SJCRH30 (cell line): ENCODE data around the gene DPP10. TPM values are rescaled to one million over a fixed set of nuclear protein-coding genes. Genes with fewer than 3 reads are reported as not detected.

Source experiments
- DNase-seq, 2 experiments: peaks; one replicate each; pipeline ENCODE4 v3.0.0-alpha.2; 2015 to 2020
- H3K27ac ChIP-seq: fragments of 250-450 bp; sonication (Bioruptor Pico); 2 replicates; pipeline ENCODE4 v1.5.1; 2020; ENCODE audit warnings: mild to moderate bottlenecking, moderate library complexity
- H3K27me3 ChIP-seq: fragments of 250-450 bp; sonication (Bioruptor Pico); 2 replicates; pipeline ENCODE4 v1.5.1; 2020; ENCODE audit warnings: mild to moderate bottlenecking, moderate library complexity
- H3K36me3 ChIP-seq: fragments of 250-450 bp; sonication (Bioruptor Pico); 2 replicates; pipeline ENCODE4 v1.5.1; 2020; ENCODE audit warnings: mild to moderate bottlenecking, moderate library complexity
- H3K4me1 ChIP-seq: fragments of 250-450 bp; sonication (Bioruptor Pico); 2 replicates; pipeline ENCODE4 v1.5.1; 2020; ENCODE audit warnings: mild to moderate bottlenecking, moderate library complexity
- H3K4me3 ChIP-seq: fragments of 250-450 bp; sonication (Bioruptor Pico); 2 replicates; pipeline ENCODE4 v1.5.1; 2020; ENCODE audit warnings: mild to moderate bottlenecking, moderate library complexity
- H3K9me3 ChIP-seq: fragments of 250-450 bp; sonication (Bioruptor Pico); replicated peaks from 2 replicates; pipeline ENCODE4 v1.5.1; 2020; ENCODE audit warnings: mild to moderate bottlenecking, moderate library complexity
- total RNA-seq: library from RNA; depleted of rRNA; stranded (reverse); fragments of >200 nt; shearing (Covaris generic); gene quantifications from 2 replicates; pipeline ENCODE4 v1.2.3, GENCODE V29; 2014

Gene DPP10
- total RNA-seq, 1 experiment from 2014 or later = not detected

DNA sequence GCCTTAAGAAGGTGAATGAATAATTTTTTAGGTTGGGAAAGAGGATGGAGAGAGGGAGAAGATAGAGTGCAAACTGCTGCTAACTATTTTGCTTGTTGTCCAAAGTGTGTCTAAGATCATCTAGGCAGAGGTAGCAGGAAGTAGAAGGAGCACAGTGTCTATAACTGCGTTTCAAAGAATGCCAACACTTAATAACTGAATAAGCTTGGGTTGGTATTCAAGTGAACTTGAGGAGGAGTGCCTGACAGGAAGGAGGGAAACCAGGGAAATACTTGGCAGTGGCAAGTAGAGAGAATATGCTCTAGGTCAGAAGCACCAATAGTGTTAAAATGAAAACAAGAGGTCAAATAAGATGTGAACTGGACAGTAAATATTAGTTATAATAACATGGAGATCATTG is 155.9 kb downstream of the DPP10 start:
- no peaks in the 10 kb centered on the region for H3K9me3 ChIP-seq
- no peak overlapping the region for H3K4me3 ChIP-seq
- H3K4me1 ChIP-seq = no peaks in the 10 kb centered on the region
- no peaks in the 10 kb centered on the region for H3K36me3 ChIP-seq
- no peaks in the 10 kb centered on the region for H3K27me3 ChIP-seq
- DNase-seq = no peak
- no peak overlapping the region for H3K27ac ChIP-seq

DNA sequence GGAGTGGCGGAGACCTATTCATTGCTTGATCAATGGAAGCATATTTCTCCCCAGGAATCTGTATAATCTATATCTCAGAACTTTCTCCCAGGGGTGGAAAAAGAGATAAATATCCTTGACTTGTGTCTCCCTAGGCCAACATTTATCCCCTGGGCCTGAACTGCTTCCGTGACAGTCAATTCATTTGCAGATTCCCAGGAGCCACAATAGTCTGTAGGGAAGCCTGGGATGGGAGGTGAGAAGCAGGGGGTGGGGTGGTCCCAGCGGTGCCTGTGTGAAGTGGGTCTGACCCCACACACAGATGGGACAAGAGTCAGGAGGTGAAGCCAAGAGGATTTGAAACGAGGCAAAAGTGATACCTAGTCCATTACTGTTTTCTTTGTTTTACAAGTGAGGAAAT is 166.8 kb downstream of the DPP10 start:
- H3K4me3 ChIP-seq = no peak overlapping the region
- no peaks in the 10 kb centered on the region for H3K9me3 ChIP-seq
- H3K27ac ChIP-seq = no peak overlapping the region
- no peaks in the 10 kb centered on the region for H3K36me3 ChIP-seq
- DNase-seq = no peak
- no peaks in the 10 kb centered on the region for H3K27me3 ChIP-seq
- no peaks in the 10 kb centered on the region for H3K4me1 ChIP-seq

DNA sequence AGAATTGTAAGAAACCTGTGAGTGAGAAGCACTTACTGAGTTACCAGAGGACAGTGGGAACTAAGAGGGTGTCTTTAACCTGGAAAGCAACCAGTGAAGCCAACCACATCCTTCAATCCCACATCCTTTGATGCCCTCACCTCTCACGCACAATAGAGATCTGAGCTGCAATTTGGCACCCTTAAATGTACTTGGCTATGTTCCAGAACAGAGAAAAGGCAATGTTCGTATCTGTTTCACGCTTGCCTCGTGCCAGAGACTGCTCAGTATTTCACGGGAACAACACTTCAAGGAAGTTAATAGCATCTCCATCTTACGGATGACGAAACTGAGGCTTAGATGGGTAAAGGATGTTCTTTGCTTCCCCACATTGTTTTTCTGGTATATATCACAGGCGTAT is 167.4 kb downstream of the DPP10 start:
- H3K27me3 ChIP-seq = no peaks in the 10 kb centered on the region
- no peak for DNase-seq
- H3K9me3 ChIP-seq = no peaks in the 10 kb centered on the region

DNA sequence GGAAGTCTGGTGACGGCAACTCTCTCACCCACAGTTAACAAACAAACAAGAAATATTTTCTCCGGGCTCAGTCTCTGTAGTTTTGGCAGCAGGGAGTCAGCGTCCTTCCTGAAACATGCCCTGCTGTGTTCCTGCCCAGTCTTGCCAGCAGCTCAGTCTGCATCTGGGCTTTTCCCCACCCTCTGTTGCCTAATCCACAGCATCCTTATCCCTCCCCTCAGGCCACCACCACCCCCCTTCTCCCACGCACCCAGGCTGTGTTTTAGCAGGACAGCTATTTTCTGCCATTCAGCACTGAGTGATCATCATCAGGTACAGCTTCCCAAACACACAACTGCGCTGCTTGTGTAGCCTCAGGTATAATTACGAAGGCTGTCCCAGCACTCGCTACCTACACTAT is 168.2 kb downstream of the DPP10 start:
- H3K4me1 ChIP-seq = no peaks in the 10 kb centered on the region
- H3K36me3 ChIP-seq = no peaks in the 10 kb centered on the region
- DNase-seq = no peak
- H3K4me3 ChIP-seq = no peak overlapping the region
- H3K27ac ChIP-seq = no peak overlapping the region
- no peaks in the 10 kb centered on the region for H3K9me3 ChIP-seq
- H3K27me3 ChIP-seq = no peaks in the 10 kb centered on the region

More for the DNA sequence above, 167.4 kb downstream of the DPP10 start:
- H3K4me1 ChIP-seq = no peaks in the 10 kb centered on the region
- no peaks in the 10 kb centered on the region for H3K36me3 ChIP-seq
- no peak overlapping the region for H3K27ac ChIP-seq
- no peak overlapping the region for H3K4me3 ChIP-seq

DNA sequence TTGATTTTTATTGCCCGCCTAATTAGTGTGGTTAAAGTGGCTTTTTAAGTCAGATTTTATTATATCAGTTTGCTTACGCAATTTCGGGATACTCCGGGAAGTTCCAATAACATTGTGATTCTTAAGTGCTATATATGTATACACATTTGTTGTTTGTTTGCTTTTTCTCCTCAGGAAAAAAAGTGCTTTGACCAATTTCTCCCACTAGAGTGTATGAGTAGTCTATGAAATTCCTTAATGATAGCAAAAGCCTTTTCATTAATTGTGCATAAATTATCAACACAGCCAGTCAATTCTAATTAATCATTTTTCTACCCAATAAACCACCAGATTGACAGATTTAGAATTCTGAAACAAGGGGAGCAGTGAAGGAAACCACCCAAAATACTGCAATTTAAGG is 172.2 kb downstream of the DPP10 start:
- Histone ChIP-seq H3K27ac (no peak overlapping the region), H3K27me3 (no peaks in the 10 kb centered on the region), H3K4me1 (no peaks in the 10 kb centered on the region), H3K9me3 (no peaks in the 10 kb centered on the region), H3K4me3 (no peak overlapping the region), H3K36me3 (no peaks in the 10 kb centered on the region)
- DNase-seq = no peak

DNA sequence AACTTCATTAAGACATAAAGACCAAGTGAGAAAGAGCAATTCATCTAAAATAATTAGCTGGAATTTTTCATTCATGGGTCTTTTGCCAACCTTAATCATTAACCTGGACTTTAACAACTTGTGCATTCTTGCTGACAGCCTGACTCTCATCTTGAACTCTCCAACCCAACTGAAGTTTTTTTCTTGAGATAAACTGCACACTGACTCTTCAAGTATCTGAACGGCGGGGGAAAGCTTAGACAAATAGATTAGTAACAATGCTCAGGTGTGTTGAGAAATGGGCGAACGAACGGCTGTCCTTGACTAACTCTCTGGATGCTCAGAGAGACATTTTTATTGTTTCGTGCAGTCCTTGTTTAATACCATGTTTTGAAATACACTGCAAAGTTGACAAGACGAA is 186.0 kb downstream of the DPP10 start:
- H3K4me1 ChIP-seq = no peaks in the 10 kb centered on the region
- no peaks in the 10 kb centered on the region for H3K27me3 ChIP-seq
- DNase-seq = no peak
- no peak overlapping the region for H3K4me3 ChIP-seq
- H3K36me3 ChIP-seq = no peaks in the 10 kb centered on the region
- H3K9me3 ChIP-seq = no peaks in the 10 kb centered on the region
- no peak overlapping the region for H3K27ac ChIP-seq

DNA sequence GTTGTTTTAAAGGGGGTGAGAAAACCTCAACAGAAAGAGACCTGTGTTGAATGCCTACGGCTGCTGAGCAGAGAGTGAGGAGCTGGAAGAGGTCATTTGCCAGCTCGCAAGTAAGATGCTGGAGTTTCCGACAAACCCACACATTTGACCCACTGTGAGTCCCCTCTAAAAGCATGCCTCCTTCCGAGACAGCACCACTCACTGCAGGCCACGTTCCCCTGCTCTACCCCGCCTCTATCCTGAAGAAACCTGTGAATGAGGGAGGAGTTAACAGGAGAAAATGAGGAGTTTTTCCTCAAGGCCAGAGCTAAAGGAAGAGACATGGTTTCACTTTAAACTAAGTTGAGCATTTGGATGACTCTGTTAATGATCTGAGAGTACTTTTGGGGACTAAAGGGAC is 188.7 kb downstream of the DPP10 start:
- Histone ChIP-seq H3K4me1 (no peaks in the 10 kb centered on the region), H3K27ac (no peak overlapping the region), H3K36me3 (no peaks in the 10 kb centered on the region), H3K27me3 (no peaks in the 10 kb centered on the region), H3K9me3 (no peaks in the 10 kb centered on the region), H3K4me3 (no peak overlapping the region)
- no peak for DNase-seq

DNA sequence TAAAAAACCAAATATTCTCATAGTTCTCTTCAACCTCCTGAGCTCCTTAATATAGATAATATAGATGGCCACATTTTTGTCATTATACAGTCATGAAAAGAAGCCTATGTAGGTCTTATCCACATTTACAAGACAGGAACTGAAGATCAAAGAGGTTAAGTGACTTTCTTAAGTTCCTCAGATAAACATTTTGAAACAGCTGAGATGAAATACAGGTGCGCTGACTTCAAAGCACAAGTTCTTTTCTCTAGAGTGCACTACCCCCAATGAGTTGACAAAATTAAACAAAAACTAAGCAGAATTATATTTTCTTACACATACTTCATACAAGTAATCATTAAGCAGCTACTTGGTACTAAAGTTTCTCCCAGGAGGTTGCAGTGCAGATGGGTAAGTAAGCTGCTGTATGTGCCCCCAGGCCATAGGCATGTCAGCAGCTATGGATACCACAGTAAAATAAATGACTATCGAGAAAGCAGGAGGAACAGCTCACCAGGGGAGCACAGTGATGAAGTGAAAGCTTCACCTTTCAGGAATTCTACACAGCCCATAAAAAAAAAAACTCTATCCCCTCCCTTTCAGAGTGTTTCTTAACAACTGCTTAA is 199.8 kb downstream of the DPP10 start:
- H3K36me3 ChIP-seq = no peaks in the 10 kb centered on the region
- no peak for DNase-seq
- no peaks in the 10 kb centered on the region for H3K4me1 ChIP-seq

DNA sequence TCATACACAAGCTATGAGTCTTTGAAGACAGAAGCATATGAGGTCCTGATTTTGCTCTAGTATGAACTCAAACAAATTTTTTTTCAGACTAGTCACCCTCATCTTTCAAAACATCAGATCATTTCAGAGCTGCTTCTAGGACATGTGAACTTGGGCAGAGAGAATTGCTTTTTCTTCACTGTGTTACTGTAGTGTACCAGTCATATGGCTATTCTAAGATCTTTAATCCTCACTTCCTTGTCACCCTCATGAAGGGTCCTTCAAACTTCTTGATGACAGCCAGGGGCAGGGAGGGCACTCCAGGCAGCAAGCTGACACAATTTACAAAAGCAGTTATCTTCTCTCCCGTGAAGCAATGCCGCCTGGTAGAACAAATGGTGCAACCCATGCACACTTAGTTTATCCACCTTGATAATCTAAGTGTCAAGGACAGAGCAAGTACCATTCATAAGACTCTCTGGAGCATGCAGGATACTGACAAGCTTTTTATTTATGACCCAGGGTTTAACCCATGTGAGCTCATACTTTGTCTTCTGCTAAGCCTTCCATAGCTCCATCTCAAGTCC is 200.6 kb downstream of the DPP10 start:
- no peak overlapping the region for H3K4me3 ChIP-seq
- DNase-seq = no peak
- no peaks in the 10 kb centered on the region for H3K36me3 ChIP-seq
- H3K9me3 ChIP-seq = no peaks in the 10 kb centered on the region; the same call in 1 of the 2 replicates
- no peaks in the 10 kb centered on the region for H3K27me3 ChIP-seq
- no peaks in the 10 kb centered on the region for H3K4me1 ChIP-seq
- H3K27ac ChIP-seq = no peak overlapping the region

More for the DNA sequence above, 199.8 kb downstream of the DPP10 start:
- no peaks in the 10 kb centered on the region; the same call in 1 of the 2 replicates for H3K9me3 ChIP-seq
- no peak overlapping the region for H3K4me3 ChIP-seq
- H3K27ac ChIP-seq = no peak overlapping the region
- H3K27me3 ChIP-seq = no peaks in the 10 kb centered on the region

DNA sequence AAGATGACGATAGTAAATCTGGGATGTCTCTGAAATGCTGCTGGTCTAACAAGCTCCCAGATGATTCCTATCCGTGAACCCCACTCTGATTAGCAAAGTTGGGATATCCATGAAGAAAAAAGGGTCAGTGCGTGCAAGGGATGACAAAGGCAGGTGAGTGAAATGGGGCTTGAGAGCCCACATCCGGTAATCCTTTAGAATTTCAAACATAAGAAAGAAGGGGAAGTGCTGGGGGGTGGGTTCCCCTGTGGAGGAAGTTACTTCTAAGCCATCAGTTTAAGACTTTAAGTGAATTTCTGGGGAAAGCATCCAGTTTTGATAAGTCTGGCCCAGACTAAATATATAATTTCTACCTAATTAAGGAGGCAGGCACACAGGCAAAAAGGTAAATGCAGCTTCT is 209.5 kb downstream of the DPP10 start:
- Histone ChIP-seq H3K36me3 (no peaks in the 10 kb centered on the region), H3K27me3 (no peaks in the 10 kb centered on the region; the same call in 1 of the 2 replicates), H3K27ac (no peak overlapping the region), H3K4me1 (no peaks in the 10 kb centered on the region), H3K9me3 (no peaks in the 10 kb centered on the region), H3K4me3 (no peak overlapping the region)
- DNase-seq = no peak

DNA sequence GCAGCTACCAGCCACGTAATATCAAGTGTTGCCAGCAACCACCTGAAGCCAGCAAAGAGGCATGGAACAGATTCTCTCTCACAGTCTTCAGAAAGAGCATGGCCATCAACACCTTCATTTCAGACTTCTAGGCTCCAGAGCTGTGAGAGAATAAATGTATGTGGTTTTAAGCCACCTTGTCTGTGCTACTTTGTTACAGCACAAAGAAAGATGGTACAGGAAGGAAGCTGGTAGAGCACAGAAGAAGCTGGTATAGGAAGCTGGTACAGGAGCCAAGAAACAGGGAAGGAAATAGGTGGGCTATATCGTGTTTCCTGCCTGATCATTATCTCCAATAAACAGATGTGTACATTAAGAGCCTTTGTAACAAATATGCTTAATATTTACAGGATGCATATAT is 217.4 kb downstream of the DPP10 start:
- H3K4me1 ChIP-seq = no peaks in the 10 kb centered on the region
- H3K36me3 ChIP-seq = no peaks in the 10 kb centered on the region
- no peaks in the 10 kb centered on the region for H3K9me3 ChIP-seq
- DNase-seq = no peak
- H3K27me3 ChIP-seq = no peaks in the 10 kb centered on the region; the same call in 1 of the 2 replicates
- no peak overlapping the region for H3K4me3 ChIP-seq
- no peak overlapping the region for H3K27ac ChIP-seq

DNA sequence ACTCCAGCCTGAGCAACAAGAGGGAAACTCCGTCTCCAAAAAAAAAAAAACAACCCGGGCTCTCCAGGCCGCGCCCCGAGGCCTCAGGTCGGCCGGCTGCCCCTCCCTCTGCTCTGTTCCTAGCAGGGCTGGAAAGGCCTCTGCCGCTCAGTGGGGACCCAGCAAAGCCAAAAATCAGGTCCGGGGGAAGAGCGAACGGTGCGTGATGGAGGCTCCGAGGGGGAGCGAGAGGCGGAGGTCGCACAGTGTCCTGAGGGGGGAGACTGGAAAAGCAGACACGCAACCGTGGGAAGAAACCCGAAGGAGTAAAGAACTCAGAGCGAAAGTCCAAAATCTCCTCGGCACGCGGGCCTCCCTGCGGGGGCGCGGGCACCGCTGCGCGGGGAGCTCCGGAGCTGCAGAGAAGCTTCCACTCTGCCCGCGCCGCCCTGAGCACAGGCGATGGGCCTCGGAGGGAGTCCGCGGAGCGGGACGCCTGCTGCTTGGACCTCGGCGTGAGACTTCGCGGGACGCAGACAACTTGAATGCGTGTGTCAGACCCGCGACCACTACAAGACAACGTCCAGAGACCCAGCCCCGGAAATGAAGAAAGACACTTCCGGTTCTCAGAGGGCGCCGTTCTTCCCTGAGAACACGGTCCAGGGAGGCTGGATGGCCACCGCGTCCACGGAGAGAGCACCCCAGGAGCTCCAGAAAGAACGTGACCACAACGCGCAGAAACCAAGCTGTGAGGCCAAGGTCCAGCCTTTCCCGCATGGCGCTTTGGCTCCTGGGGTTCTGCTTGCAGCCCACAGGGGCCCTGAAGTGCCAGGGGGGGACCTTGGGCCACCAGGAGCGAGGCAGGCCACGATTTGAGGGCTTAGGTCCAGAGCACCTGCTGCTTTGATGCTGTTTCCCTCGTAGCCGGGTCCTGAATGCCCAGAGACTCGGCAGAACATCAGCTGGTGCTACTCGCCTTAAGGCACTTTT is 219.8 kb downstream of the DPP10 start:
- Histone ChIP-seq H3K27ac (no peak overlapping the region), H3K36me3 (no peaks in the 10 kb centered on the region), H3K4me3 (no peak overlapping the region), H3K9me3 (no peaks in the 10 kb centered on the region), H3K27me3 (no peaks in the 10 kb centered on the region; the same call in 1 of the 2 replicates), H3K4me1 (no peaks in the 10 kb centered on the region)
- DNase-seq = no peak

DNA sequence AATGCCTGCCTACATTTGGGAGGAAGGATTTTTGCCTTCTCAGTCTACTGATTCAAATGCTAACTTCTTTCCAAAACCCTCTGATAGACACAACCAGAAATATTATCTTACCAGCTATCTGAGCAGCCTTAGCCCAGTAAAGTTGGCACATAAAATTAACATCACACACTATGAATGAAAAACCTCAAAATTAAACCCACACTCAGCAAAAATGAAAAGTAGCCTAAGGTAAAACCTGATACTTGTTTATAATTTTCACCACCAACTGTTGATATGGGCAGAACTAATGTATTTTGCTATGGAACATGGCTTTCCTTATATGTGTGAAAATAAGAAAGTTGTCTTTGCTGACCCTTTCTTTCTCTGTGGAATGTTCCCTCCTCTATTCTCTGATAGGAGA is 226.0 kb downstream of the DPP10 start:
- DNase-seq = no peak
- Histone ChIP-seq H3K27me3 (no peaks in the 10 kb centered on the region), H3K4me3 (no peak overlapping the region), H3K9me3 (no peaks in the 10 kb centered on the region), H3K4me1 (no peaks in the 10 kb centered on the region), H3K27ac (no peak overlapping the region), H3K36me3 (no peaks in the 10 kb centered on the region)

DNA sequence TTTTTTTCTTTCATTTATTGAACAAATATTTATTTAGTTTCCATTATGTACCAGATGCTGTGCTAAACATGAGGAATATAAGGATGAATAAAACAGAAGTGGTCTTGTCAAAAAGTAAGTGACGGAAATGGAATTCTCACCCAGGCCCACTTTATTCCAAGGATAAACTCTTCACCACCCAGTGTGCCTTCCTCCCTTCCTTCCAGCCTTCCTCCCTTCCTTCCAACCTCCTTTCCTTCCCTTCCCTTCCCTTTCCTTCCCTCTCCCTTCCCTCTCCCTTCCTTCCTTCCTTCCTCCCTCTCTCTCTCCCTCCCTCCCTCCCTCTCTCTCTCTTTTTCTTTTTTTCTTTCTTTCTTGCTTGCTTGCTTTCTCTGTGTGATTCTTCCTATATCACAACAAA is 240.8 kb downstream of the DPP10 start:
- no peaks in the 10 kb centered on the region for H3K4me1 ChIP-seq
- no peaks in the 10 kb centered on the region for H3K9me3 ChIP-seq
- H3K4me3 ChIP-seq = no peak overlapping the region
- no peak overlapping the region for H3K27ac ChIP-seq
- DNase-seq = no peak
- no peaks in the 10 kb centered on the region for H3K36me3 ChIP-seq
- no peaks in the 10 kb centered on the region for H3K27me3 ChIP-seq

DNA sequence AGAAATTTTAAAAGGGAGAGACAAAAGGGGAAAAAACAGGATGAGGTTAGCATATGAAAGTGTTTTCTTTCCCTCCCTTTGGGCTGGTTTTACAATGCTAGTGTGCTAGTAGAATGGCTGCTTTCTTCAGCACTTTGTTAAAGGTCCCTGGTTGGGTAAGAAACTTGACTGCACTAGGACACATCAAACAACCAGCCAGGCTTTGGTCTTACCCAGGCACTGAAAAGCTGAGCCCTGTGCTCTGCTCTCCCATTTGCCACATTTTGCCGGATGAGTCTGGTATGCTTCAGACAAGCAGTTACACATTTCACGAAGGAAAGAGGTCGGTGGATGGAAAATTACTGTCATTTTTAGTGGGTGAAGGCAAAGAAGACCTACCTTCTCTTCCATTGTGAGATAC is 242.0 kb downstream of the DPP10 start:
- no peaks in the 10 kb centered on the region for H3K36me3 ChIP-seq
- H3K4me3 ChIP-seq = no peak overlapping the region
- DNase-seq = no peak
- H3K27me3 ChIP-seq = no peaks in the 10 kb centered on the region
- no peak overlapping the region for H3K27ac ChIP-seq
- no peaks in the 10 kb centered on the region for H3K9me3 ChIP-seq
- peaks cover 5% of the 10 kb centered on the region; the same call in 1 of the 2 replicates for H3K4me1 ChIP-seq
